HTR-8/SVneo (cell line): Measurements from ENCODE around the gene CFAP97D2.
"Not testable (repeated sequence)": the region's sequence is repeated elsewhere in the genome, so short reads cannot be mapped to it uniquely, and the experiment has no call there.

Source experiments
- DNase-seq: peaks from one replicate; pipeline ENCODE4 v3.0.0; 2011; ENCODE audit warnings: low spot score, mixed read lengths; ENCODE audit not compliant: insufficient read length
- FAIRE-seq: peaks from 2 replicates; lab custom pipeline; 2011; peaks lifted over from hg19 to GRCh38; lab: Jason Lieb, UNC

The CFAP97D2 gene

DNA sequence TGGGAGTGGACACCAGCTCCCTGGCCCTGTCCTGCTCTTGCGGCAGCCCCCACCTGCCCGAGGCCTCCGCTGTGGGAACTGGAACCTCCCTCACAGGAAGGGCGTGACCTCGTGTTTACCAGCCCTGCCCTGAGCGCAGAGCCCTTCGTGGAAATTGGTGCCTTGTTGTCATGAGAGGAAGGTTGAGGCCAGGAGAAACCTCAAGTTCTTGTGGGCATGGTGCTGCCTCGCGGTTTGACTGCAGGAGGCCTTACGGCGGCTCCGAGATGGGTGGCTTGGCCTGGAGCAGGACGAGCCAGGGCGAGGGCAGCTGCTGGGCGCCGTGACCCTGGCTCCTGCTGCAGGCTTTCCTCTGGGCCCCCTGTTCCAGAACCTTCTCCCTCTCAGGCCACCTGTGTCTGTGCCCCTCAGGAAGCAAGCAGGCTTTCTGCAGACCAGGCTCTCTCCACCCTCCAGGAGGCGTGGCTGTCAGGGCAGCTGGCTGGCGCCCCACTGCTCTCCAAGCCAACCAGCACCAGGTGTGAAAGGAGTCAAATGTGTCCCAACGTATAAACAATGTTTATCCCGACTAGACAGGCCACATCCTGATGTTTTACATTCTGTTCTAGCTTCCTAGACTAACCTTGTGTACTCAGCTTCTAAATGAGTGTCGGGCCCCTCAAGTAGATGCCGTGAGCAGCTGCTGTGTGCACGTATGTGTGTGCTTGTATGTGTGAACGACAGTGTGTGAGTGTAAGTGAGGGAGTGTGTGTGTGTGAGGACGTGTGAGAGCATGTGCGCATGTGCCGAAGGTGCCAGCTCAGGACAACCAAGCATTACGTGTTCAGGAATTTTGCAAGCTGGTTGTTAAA, 36.2 kb upstream of the CFAP97D2 start:
- DNase-seq, result no peak
- FAIRE-seq, result no peak

DNA sequence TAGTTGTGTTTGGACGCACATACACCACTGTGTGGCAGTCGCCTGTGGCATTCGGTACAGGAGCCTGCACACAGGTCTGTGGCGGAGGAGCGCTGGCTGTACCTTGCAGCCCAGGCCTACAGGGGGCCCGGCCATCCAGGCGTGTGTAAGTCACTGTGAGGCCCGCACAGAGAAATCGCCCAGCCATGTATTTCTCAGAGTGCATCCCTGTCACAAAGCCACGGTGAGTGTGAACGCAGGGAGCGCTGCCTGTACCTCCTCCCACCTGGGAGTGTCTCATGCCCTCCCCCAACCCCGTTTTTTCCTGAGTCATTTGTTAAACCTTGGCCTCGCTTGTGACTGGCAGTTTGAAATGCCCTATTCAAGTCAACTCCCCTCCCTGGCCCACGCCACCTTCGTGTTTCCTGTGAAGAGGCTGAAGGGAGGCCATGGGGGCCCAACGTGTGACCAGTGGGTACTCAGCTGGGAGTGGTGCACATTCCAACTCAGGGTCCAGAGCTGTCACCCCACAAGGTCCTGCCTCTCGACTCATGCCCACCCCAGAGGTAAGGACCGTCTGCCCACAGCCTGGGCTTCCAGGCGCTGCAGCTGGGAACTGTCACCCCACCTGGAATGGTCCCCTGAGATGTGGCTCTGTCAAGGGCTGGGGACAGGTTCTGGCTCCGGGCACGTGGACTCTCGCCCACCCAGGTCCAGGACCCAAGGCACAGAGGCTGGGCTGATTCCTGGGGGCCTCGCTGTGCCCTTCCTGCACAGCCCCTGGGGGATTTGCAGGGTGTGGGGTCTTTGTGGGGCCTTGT, 35.1 kb upstream of the CFAP97D2 start:
- DNase-seq, result no peak
- FAIRE-seq, result no peak

DNA sequence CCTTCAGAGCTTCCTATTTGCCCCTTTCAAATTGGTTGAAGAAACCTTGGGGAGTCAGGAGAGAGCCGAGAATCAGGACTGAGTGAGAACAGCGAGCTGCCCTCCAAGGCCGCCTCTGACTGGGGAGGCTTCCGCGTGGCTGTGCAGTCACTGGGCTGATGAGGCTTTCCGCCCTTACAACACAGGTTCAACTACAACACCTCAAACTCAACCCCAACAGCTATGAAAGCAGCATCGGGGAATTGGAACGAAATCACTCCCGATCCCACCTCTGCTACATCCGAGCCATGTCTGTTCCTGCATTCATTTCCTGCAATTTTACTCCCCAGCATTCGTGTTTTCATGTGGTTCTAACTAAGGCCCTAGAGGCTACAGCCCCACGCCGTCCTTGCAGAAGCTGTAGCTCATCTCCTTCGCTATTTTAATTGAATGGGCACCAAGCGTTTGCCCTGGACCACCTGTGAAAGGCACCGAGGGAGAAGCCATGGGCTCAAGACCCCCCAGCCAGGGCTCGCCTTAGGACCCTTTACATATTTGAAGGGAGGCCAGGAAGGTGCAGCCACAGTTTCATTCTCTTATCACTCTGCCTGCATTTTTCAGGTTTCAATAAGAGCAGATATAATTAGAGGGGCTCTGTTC, 34.3 kb upstream of the CFAP97D2 start:
- DNase-seq (no peak), FAIRE-seq (no peak)

DNA sequence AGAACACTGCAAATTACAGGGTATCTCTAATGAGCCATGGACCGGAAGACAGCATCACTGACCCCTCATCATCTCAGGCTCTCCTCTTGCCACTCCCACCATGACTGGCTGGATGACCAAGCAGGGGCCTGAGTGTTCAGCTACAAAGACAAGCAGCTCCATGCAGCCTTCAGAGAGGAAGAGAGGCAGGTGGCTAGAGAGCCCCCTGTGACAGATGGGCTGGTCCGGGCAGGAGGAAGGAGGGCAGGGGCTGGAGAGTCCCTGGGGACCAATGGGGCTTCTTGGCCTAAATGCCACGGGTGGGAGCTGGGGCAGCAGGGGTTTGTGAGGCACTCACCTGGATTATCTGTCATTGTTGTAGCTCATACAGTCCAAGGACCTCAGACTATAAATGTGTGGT, 33.8 kb upstream of the CFAP97D2 start:
- no peak for FAIRE-seq
- no peak for DNase-seq

DNA sequence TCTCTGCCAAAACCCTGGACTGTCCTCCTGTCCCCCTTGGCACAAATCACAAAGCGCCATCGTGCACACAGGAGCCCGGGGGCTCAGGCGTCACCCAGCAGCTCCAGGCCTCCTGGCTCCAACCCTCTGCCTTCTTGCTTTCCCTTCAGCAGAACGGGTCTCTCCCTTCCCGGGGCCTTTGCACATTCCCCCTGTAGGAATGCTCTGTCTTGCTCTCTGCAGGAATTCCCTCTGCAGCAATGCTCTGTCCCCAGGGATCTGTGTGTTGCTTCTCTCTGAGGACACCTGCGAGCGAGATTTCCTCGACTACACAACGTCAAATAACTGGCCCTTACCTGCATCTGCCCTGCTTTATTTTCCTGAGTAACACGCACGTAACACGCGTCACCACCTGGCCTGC, 33.3 kb upstream of the CFAP97D2 start:
- no peak for FAIRE-seq
- no peak for DNase-seq

DNA sequence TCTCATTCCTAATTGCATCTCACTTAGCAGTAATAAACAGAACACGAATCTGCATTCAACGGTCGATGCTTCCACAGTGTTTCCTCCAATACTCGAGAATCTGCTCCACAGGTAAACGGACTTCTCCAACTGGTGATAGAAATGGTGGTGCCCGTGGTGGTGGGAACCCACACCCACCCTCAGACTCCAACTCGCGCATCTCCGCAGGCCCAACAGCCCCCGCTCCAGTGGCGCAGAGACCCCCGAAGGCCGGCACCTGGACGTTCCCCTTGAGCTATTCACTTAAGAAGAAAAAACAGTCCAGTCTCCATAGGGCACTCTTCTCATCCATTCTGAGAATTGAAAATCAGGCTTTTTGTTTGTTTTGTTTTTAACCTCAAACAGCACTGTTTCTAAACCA, 32.9 kb upstream of the CFAP97D2 start:
- FAIRE-seq (no peak), DNase-seq (no peak)

DNA sequence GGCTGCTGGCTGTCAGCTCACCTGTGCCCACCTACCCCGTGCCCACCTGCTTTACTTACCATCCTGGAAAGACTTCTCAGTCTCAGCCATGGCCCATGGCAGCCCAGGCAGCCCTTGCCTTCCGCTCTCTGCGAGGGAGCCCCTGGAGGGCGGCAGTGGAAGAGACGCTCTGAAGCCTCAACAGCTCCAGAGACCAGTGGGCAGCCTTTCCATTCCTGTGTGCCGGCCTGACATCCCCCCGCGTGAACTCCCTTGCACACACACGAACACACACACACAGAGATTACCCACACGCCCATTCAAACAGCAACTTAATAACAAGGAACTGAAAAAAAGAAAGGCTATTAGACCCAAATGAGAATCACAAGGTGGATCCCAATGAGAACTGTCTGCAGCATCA, 32.4 kb upstream of the CFAP97D2 start:
- no peak for FAIRE-seq

DNA sequence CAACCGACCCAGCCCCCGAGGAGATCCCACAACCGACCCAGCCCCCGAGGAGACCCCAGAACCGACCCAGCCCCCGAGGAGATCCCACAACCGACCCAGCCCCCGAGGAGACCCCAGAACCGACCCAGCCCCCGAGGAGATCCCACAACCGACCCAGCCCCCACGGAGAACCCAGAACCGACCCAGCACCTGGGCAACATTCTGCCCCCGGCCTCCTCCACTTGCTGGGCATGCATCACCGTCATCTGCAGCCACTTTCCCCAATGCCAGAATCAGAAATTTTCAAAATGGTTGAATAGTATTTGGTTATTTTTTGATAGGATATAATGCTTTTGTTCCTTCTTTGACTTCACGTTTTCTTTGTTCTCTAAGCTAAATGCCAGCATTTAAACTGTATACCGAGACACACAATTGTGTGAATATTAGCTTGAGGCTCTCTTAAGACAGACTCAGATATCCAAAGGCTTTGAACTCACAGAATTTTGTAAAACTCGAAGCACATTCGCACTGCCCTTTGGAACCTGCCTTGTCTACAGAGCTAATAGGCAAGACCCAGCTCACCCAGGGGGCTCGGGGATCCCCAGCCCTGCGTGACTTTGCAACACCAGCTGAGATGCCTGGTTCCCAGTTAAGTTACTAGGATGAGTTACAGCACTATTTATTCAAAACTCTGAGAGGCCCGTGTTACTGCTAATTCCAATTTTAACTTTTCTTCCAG, 31.1 kb upstream of the CFAP97D2 start:
- FAIRE-seq, result no peak

More for the DNA sequence above, 32.4 kb upstream of the CFAP97D2 start:
- DNase-seq, result no peak

DNA sequence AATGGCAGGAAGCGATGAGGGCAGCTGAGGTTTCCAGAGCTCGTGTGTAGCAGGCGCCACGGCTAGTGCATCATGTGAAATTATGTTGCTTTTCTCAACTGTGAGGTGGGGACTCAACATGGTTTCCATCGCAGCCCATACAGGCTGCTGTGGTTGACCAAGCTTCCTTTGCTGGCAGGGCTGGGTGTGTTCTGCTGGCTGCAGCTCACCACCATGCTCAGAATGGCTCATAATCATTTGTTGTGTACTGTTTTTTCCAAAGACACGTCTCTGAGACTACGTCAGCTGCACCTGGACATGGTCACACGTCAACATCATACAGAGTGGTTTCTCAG, 30.6 kb upstream of the CFAP97D2 start:
- no peak for FAIRE-seq
- no peak for DNase-seq

More for the DNA sequence above, 31.1 kb upstream of the CFAP97D2 start:
- no peak for DNase-seq

DNA sequence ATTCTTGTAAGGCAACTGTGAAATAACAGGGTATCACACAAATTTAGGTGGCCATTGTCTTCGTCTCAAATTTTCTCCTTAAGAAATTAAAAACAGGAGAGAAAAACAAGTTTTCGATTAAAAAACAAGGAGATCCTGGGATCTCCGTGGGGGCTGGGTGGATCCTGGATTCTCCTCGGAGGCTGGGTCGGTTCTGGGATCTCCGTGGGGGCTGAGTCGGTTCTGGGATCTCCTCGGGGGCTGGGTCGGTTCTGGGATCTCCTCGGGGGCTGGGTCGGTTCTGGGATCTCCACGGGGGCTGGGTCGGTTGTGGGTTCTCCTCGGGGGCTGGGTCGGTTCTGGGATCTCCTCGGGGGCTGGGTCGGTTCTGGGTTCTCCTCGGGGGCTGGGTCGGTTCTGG, 30.2 kb upstream of the CFAP97D2 start:
- not testable (repeated sequence) for DNase-seq, FAIRE-seq

DNA sequence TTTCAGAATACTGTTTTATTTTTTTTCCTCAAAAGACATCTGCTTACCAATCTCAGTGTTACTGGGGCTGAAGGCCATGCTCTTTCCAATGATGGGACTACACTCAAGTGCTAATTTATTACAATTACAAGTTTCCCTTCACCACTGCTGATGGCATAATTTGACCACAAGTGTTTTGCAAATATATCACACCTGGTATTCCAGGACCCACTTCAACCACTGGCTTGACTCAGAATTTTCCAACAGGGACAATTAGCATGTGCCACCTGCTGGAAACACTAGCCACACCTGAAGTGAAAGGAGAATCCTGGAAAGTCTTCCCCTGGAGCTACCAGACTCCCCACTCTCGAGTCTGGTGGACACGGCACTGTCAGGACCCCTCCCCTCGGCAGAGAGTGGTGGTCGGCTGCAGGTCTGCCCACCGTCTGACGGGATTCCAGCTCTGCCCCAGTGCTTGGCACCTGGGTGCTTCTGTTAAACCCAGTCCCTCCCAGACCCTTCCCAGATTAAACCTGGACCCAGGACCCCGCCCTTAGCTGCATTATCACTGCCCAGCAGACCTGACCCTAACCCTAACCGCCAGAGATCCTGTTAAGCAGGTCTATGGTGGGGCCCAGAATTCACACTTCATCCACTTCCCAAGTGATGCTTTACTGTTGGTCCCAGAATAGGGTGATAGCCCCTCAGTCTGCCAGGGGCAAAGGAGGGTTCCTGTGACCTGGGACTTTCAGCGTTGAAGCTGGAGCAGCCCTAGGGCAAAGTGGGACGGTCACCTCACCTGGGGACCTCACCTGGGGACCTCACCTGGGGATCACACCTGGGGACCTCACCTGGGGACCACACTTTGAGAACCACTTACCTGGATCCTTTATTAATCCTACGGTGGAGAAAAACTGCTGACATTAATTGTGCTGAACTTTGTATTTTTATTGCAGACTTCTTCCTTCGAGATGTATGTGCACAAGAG, 29.0 kb upstream of the CFAP97D2 start:
- no peak for DNase-seq

DNA sequence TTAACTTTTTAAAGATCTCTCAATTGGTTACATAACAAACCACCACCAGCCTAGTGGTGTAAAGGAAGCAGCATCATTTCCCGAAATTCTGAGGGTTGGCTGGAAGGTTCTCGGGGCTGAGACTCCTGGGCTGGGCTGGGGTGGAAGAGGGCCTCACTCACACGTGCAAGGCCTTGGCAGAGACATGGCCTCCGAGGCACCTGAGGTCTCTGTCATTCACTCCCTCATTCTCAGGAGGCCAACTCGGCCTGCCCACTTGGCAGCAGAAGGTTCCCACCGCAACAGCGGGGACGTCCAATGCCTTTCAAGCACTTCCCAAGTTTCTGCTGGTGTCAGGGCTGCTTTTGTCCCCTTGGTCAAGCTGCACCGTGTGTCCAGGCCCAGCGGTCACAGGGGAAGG, 28.0 kb upstream of the CFAP97D2 start:
- no peak for DNase-seq
- FAIRE-seq, result no peak

More for the DNA sequence above, 29.0 kb upstream of the CFAP97D2 start:
- no peak for FAIRE-seq

DNA sequence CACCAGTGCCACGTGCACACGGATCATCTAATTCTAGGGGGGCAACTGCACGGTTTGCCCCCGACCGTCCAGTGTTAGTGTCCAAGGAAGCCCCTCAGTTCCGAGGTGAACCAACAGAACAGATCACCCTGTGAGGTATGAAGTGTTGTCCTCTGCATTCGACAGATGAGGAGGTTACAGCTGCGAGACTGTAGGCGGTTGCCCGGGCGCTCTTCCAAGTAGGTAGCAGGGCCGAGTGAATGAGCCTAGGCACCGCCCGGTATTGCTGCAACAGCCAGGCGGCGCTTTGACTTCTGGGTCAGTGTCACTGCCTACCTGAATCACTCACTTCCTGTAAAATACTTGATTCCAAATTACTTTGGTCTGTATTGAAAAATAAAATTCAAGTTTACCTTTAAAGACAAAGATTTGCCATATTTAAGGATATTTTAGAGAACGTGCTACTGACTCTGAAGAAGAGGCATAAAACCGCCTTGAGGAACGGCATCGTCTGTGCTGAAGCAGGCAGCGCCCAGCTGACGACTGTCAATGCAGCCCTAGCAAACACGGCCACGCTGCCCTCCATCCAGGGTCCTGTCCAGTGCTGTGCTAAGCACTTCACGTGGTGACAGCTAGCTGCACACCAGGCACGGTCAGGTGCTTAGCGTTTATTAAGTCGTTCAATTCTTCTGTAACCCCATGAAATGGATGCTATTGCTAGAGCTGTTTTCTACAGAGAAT, 27.3 kb upstream of the CFAP97D2 start:
- DNase-seq (no peak), FAIRE-seq (no peak)

DNA sequence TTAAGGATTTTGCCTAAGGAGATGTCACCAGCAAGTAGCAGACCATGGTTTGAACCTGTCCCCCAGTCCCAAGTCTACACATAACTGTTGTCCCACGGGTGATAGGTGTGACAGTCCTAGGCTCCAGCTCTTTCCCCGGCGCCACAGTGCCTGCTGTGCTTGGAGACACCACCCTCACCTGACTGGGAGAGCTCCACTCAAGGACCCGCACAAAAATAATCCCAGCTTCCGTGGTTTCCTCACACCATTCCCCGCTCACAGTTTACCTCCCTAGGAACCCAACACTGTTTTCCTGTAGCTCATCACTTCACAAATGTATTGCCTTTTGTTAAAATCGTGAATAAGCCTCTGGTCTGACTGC, 26.8 kb upstream of the CFAP97D2 start:
- FAIRE-seq (no peak), DNase-seq (no peak)

DNA sequence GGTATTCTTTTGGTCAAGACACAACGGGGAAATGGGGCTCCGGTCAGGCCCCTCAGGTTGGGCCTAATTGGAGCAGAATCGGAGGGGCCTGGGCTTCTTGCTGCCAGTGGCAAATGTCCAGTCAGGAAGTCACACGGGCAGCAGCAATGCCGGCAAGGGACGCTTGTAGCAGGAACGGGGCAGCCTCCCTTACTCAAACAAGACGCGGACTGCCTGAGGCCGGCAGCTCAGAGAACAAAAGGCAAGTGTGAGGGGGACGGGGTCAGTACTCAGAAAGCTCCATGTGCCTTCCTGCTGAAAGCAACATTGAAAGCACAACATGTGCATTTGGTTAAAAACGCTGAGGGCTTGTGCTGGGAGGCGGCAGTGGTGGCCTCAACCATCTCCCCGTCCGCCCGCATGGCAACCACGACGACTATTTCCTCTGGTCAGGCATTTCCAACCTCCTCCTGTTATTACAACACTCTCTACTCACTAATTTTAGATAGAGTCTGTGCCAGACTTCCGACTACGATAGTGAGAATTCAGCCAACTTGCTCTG, 26.2 kb upstream of the CFAP97D2 start:
- FAIRE-seq (no peak), DNase-seq (no peak)

DNA sequence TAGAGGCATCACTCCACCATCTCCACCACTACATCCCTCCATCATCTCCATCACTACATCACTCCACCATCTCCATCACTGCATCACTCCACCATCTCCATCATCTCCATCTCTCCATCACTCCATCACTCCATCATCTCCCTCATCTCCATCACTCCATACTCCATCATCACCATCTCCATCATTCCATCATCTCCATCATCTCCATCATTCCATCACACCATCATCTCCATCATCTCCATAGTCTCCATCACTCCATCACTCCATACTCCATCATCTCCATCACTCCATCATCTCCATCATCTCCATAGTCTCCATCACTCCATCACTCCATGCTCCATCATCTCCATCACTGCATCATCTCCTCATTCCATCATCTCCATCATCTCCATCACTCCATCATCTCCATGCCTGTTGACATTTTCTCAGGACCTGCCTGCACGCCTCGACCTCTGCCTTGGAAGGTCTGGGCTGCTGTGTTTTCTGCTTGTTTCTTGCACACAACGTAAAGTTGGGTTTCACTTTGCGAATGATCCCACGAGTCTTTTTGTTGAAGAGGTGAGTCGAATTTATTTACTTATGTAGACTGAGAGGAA, 25.5 kb upstream of the CFAP97D2 start:
- FAIRE-seq, result no peak

DNA sequence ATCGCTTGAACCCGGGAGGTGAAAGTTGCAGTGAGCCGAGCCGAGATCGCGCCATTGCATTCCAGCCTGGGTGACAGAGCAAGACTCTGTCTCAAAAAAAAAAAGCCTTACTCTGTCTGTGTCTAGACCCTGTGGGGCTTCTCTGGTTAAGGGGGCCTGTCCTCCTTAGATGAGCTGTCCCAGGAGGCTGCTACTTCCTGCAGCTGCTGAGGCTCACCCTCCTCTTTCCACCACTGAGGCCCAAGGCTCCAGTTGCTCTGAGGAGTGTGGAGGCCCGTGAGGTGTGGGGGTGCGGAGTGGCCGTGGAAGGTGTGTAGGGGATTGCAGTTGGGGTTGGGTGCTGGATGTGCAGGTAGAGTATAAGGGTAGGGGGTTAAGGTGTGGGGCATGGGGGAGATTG, 24.6 kb upstream of the CFAP97D2 start:
- FAIRE-seq (no peak), DNase-seq (no peak)

More for the DNA sequence above, 25.5 kb upstream of the CFAP97D2 start:
- no peak for DNase-seq

DNA sequence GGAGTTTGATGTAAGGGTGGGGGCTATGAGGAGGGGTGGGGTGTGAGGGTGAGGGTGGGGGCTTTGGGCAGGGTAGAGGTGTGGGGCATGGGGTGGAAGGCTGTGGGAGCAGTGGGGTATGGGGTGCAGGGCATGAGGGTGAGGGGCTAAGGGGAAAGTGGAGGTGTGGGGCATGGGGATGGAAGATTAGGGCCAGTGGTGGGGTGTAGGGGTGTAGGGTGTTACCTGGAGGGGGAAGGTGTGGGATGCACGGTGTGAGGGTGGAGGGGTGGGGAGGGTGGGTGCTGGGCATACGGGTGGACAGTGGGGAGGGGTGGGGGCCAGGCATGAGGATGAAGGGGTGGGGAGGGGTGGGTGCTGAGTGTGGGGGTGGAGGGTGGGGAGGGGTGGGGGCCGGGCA, 23.7 kb upstream of the CFAP97D2 start:
- no peak for FAIRE-seq

More for the DNA sequence above, 23.7 kb upstream of the CFAP97D2 start:
- DNase-seq, result no peak
